IPS-18a (cell line): ENCODE results near the gene GBP2.

Source experiments
- H3K27ac ChIP-seq: one replicate; pipeline ENCODE4 v1.5.1; 2013; ENCODE audit warnings: low read length
- H3K27me3 ChIP-seq: one replicate; pipeline ENCODE4 v1.6.1; 2013; ENCODE audit warnings: mild to moderate bottlenecking, low read length; ENCODE audit not compliant: control insufficient read depth, insufficient read depth
- H3K36me3 ChIP-seq: one replicate; pipeline ENCODE4 v1.6.1; 2013; ENCODE audit warnings: low read depth, low read length; ENCODE audit not compliant: control insufficient read depth
- H3K4me1 ChIP-seq: one replicate; pipeline ENCODE4 v1.6.1; 2013; ENCODE audit warnings: low read depth, low read length; ENCODE audit not compliant: control insufficient read depth
- H3K4me3 ChIP-seq: one replicate; pipeline ENCODE4 v1.5.1; 2013; ENCODE audit warnings: low read length
- H3K9ac ChIP-seq: one replicate; pipeline ENCODE4 v1.6.1; 2013; ENCODE audit warnings: mild to moderate bottlenecking, low read length, moderate library complexity
- H3K9me3 ChIP-seq: one replicate; pipeline ENCODE4 v1.6.1; 2013; ENCODE audit warnings: low read depth, low read length; ENCODE audit not compliant: control insufficient read depth

Gene GBP2, protein sequence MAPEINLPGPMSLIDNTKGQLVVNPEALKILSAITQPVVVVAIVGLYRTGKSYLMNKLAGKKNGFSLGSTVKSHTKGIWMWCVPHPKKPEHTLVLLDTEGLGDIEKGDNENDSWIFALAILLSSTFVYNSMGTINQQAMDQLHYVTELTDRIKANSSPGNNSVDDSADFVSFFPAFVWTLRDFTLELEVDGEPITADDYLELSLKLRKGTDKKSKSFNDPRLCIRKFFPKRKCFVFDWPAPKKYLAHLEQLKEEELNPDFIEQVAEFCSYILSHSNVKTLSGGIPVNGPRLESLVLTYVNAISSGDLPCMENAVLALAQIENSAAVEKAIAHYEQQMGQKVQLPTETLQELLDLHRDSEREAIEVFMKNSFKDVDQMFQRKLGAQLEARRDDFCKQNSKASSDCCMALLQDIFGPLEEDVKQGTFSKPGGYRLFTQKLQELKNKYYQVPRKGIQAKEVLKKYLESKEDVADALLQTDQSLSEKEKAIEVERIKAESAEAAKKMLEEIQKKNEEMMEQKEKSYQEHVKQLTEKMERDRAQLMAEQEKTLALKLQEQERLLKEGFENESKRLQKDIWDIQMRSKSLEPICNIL

DNA sequence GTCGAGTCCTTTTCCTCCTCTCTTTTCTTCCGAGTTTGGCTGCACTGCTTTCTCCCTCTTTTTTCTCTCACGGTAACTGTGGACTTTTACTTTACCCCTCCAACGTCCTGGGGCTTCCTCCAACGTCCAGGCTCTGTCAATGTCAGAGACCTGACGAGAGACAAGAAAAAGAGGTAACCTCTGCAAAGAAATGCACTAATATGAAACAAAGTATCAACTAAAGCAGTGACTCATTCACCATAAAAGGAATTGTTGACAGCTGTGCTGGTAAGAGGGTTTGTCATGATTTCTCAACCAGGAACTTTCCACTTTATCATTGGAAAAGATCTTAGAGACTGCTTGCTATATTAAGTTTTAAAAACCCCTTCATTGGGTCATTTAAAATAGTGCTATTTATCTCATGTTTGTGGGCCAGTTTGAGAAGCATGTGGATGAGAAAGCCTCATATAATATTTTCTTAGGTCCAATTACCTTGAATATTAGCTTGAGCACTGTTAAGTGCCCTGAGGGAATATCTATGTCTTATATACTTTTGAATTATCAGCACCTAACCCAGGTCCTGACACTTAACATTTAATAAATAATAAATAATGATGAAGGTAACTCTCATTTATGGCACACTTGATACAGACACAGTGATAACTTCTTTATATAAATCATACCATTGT is at the start of gene GBP2:
GBP2 (minus strand) TSS at position 202 of the 668 bp plus-strand sequence. CDS start 4,148 bp downstream, outside the sequence.
- no peak within 1 kb of the TSS for H3K27ac ChIP-seq
- no peaks in the 10 kb centered on the region for H3K4me1 ChIP-seq
- no peak within 1 kb of the TSS for H3K4me3 ChIP-seq
- H3K9ac ChIP-seq: no peak within 1 kb of the TSS
- H3K27me3 ChIP-seq: no peaks in the 10 kb centered on the region
- no peaks in the 10 kb centered on the region for H3K36me3 ChIP-seq
- H3K9me3 ChIP-seq: no peaks in the 10 kb centered on the region

- H3K27ac ChIP-seq: no peak overlapping the region
- H3K9ac ChIP-seq: no peak overlapping the region
- no peaks in the 10 kb centered on the region for H3K4me1 ChIP-seq
- H3K4me3 ChIP-seq: no peak overlapping the region
- H3K27me3 ChIP-seq: no peaks in the 10 kb centered on the region
- H3K9me3 ChIP-seq: no peaks in the 10 kb centered on the region
- no peaks in the 10 kb centered on the region for H3K36me3 ChIP-seq
Measured at GRCh38 chr1:89174491-89174890, 48.6 kb upstream of the GBP2 start.

DNA sequence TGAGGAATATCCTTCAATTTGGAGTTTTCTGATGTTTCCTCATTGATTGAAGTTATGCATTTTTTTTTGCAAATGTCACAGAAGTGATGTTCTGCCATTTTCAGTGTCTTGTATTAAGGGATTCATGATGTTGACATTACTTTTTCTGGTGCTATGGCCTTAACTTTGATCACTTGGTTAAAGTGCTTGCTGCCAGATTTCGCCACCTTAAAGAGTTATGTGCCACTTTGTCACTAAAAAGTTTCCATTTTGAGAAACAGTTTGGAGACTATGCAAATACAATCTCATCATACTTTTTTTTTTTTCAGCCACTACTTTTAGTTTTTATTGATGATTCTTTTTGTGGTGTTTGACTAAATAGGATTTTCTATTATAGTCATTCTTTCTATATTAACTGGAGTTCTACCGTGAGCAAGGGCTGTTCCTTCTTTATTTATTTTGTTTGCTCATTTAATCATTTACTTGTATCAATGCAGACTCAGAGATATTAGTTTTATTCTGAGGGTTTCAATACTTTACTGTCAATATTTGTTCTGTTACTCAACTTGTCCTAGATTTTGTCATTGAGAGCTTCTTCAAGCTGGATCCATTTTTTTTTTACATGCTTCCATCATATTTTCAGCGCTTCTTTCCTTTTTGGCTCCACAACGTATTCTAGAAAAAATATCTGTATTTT is 46.7 kb upstream of the GBP2 start:
- no peaks in the 10 kb centered on the region for H3K4me1 ChIP-seq
- no peaks in the 10 kb centered on the region for H3K36me3 ChIP-seq
- no peak overlapping the region for H3K27ac ChIP-seq
- H3K27me3 ChIP-seq: no peaks in the 10 kb centered on the region
- no peak overlapping the region for H3K4me3 ChIP-seq
- H3K9me3 ChIP-seq: no peaks in the 10 kb centered on the region
- H3K9ac ChIP-seq: no peak overlapping the region

GRCh38 chr1:89171067-89171438 is 45.1 kb upstream of the GBP2 start:
- no peak overlapping the region for H3K27ac ChIP-seq
- no peak overlapping the region for H3K4me3 ChIP-seq
- H3K4me1 ChIP-seq: no peaks in the 10 kb centered on the region
- no peaks in the 10 kb centered on the region for H3K9me3 ChIP-seq
- H3K36me3 ChIP-seq: no peaks in the 10 kb centered on the region
- H3K9ac ChIP-seq: no peak overlapping the region
- H3K27me3 ChIP-seq: no peaks in the 10 kb centered on the region

DNA sequence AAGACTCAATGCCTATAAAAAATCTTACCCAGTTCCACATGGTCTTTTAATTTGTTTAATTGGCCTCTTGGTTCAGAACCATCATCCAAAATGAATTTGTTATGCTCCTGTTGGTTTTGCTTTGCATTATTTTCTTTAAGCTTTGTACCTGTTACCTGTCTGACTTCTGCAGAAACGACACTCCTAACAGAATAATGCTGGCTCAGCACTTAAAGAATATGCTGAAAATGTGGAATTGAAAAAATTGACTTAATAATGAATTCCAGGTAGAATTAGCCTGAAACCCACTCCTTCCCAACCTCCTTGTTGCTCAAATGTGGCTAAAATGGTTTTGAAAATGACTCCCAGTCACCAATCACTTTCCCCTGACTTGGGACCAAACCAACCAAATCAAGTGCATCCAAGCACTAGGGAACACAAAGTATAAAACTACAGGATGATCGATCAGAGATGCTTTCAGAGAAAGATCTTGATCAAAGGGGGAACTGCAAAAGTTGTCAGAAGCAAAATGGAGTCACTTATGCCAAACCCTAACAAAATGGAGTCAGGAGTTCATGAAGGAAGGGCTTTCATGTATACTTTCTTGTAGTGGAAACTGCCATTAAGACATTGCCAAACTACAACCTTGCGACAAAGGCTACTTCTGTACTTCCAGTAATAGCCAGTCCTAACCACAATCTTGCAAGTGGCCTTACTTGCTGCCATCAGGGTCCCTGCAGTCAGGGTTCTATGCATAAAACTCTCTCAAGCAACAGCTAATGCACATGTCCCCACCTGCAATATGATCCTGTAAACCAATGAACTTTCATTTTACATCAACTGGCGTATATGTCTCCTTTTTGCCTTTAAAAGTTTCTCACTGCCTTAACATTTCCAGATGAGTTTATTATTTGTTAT is 44.5 kb upstream of the GBP2 start:
- no peak overlapping the region for H3K4me3 ChIP-seq
- no peak overlapping the region for H3K9ac ChIP-seq
- no peaks in the 10 kb centered on the region for H3K9me3 ChIP-seq
- no peaks in the 10 kb centered on the region for H3K36me3 ChIP-seq
- H3K27ac ChIP-seq: no peak overlapping the region
- H3K4me1 ChIP-seq: no peaks in the 10 kb centered on the region
- H3K27me3 ChIP-seq: no peaks in the 10 kb centered on the region

GRCh38 chr1:89169166-89169565 is 43.3 kb upstream of the GBP2 start:
- H3K27ac ChIP-seq: no peak overlapping the region
- no peak overlapping the region for H3K4me3 ChIP-seq
- no peaks in the 10 kb centered on the region for H3K9me3 ChIP-seq
- no peaks in the 10 kb centered on the region for H3K4me1 ChIP-seq
- H3K9ac ChIP-seq: no peak overlapping the region
- no peaks in the 10 kb centered on the region for H3K27me3 ChIP-seq
- no peaks in the 10 kb centered on the region for H3K36me3 ChIP-seq

GRCh38 chr1:89167590-89168230 is 41.8 kb upstream of the GBP2 start:
- no peaks in the 10 kb centered on the region for H3K27me3 ChIP-seq
- no peak overlapping the region for H3K27ac ChIP-seq
- no peak overlapping the region for H3K9ac ChIP-seq
- no peak overlapping the region for H3K4me3 ChIP-seq
- H3K9me3 ChIP-seq: no peaks in the 10 kb centered on the region
- no peaks in the 10 kb centered on the region for H3K4me1 ChIP-seq
- H3K36me3 ChIP-seq: no peaks in the 10 kb centered on the region

GRCh38 chr1:89166705-89167104 is 40.8 kb upstream of the GBP2 start:
- no peak overlapping the region for H3K27ac ChIP-seq
- no peaks in the 10 kb centered on the region for H3K36me3 ChIP-seq
- no peaks in the 10 kb centered on the region for H3K27me3 ChIP-seq

GRCh38 chr1:89165811-89166210 is 39.9 kb upstream of the GBP2 start:
- Histone ChIP-seq H3K9me3 (no peaks in the 10 kb centered on the region), H3K27ac (no peak overlapping the region), H3K27me3 (no peaks in the 10 kb centered on the region), H3K9ac (no peak overlapping the region), H3K36me3 (no peaks in the 10 kb centered on the region), H3K4me3 (no peak overlapping the region), H3K4me1 (no peaks in the 10 kb centered on the region)

More at GRCh38 chr1:89166705-89167104, 40.8 kb upstream of the GBP2 start:
- Histone ChIP-seq H3K4me1 (no peaks in the 10 kb centered on the region), H3K9ac (no peak overlapping the region), H3K4me3 (no peak overlapping the region), H3K9me3 (no peaks in the 10 kb centered on the region)

- Histone ChIP-seq H3K9ac (no peak overlapping the region), H3K36me3 (no peaks in the 10 kb centered on the region), H3K9me3 (no peaks in the 10 kb centered on the region)
Measured at GRCh38 chr1:89151047-89151446, 25.1 kb upstream of the GBP2 start.

More at GRCh38 chr1:89151047-89151446, 25.1 kb upstream of the GBP2 start:
- Histone ChIP-seq H3K4me1 (no peaks in the 10 kb centered on the region), H3K4me3 (no peak overlapping the region), H3K27me3 (no peaks in the 10 kb centered on the region), H3K27ac (no peak overlapping the region)
